Measurements from ENCODE around the gene MAP2K4.
"Not testable (repeated sequence)": the region's sequence is repeated elsewhere in the genome, so short reads cannot be mapped to it uniquely, and the experiment has no call there.

Gene MAP2K4

GRCh38 chr17:12095522-12095921, 74.8 kb downstream of the MAP2K4 start:
- DNase-seq, result no peak

- no peak for DNase-seq
These were observed 76.6 kb downstream of the MAP2K4 start for GRCh38 chr17:12097326-12097725.

GRCh38 chr17:12098568-12098967, 77.9 kb downstream of the MAP2K4 start:
- DNase-seq, result no peak

GRCh38 chr17:12099412-12099811, 78.7 kb downstream of the MAP2K4 start:
- DNase-seq, result no peak

GRCh38 chr17:12104831-12105230, 84.2 kb downstream of the MAP2K4 start:
- DNase-seq, result no peak

GRCh38 chr17:12107905-12108304, 87.2 kb downstream of the MAP2K4 start:
- no peak for DNase-seq

GRCh38 chr17:12110906-12111305, 90.2 kb downstream of the MAP2K4 start:
- DNase-seq, result no peak

- DNase-seq, result no peak
These were observed 92.5 kb downstream of the MAP2K4 start for GRCh38 chr17:12113156-12113555.

- no peak for DNase-seq
These were observed 94.2 kb downstream of the MAP2K4 start for GRCh38 chr17:12114686-12115418.

- no peak for DNase-seq
These were observed 95.5 kb downstream of the MAP2K4 start for GRCh38 chr17:12116143-12116542.

GRCh38 chr17:12118617-12119016, 97.9 kb downstream of the MAP2K4 start:
- DNase-seq, result no peak

- no peak for DNase-seq
These were observed 101.4 kb downstream of the MAP2K4 start for GRCh38 chr17:12122075-12122474.

GRCh38 chr17:12127177-12127576, 106.5 kb downstream of the MAP2K4 start:
- DNase-seq, result no peak

GRCh38 chr17:12127667-12128066, 107.0 kb downstream of the MAP2K4 start:
- DNase-seq, result no peak

GRCh38 chr17:12128946-12129345, 108.3 kb downstream of the MAP2K4 start:
- no peak for DNase-seq

- DNase-seq, result no peak
These were observed 112.5 kb downstream of the MAP2K4 start for GRCh38 chr17:12133183-12133582.

- no peak for DNase-seq
These were observed 113.4 kb downstream of the MAP2K4 start for GRCh38 chr17:12134101-12134500.

- DNase-seq, result no peak
These were observed 113.9 kb downstream of the MAP2K4 start for GRCh38 chr17:12134587-12134986.

- no peak for DNase-seq
These were observed 115.6 kb downstream of the MAP2K4 start for GRCh38 chr17:12136243-12136642.

- DNase-seq, result no peak
These were observed 116.0 kb downstream of the MAP2K4 start for GRCh38 chr17:12136646-12137045.

GRCh38 chr17:12137859-12138258, 117.2 kb downstream of the MAP2K4 start:
- no peak for DNase-seq

GRCh38 chr17:12140685-12141084, 120.0 kb downstream of the MAP2K4 start:
- no peak for DNase-seq

- DNase-seq, result not testable (repeated sequence)
These were observed 141.5 kb downstream of the MAP2K4 start for GRCh38 chr17:12162187-12162586.

GRCh38 chr17:12164085-12164484, 143.4 kb downstream of the MAP2K4 start:
- DNase-seq, result no peak

- DNase-seq, result no peak
These were observed 158.1 kb downstream of the MAP2K4 start for GRCh38 chr17:12178644-12179330.
